ENCODE results near the gene THOC6. TPM values are rescaled to one million over a fixed set of nuclear protein-coding genes. Genes with fewer than 3 reads are reported as not detected.

THOC6 gene
- polyA plus RNA-seq, 2 of the 4 experiments (the other 2 are of a cell fraction), result 32.5 to 53.2 TPM

DNA sequence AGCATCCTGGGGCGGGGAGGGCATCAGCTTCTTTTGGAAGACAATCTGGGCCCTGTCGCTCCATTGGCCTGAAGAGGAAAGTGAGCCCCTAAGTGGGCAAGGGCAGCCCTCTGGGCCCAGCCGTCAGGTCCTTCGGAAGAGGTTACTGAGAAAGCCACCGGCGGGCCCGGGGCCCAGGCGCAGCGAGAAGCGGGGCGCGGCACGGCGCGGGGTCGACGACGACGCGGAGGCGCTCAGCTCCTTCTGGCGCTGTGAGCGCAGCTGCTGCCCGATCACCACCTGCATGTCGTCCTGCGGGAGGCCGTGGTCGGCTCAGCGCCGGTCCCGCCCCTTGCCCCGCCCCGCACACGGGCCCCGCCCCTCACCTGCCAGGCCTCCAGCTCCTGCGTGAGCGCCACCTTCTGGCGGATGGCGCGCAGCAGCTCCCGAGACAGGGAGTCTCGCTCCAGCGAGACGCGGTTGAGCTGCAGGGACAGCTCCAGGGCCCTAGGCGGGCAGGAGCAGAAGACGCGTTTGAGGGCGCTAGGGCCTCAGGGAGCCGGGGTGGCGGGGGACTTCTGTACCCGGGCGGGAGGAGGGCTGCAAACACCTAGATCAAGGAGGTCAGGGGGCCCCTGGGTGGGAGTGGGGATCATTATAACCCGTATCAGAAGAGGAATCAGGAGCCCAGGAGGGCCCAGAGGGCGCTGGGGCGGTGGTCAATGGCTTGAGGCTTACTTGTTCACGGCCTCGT is 4.3 kb downstream of the THOC6 start (continued):
- TF ChIP-seq, protein P1, sequence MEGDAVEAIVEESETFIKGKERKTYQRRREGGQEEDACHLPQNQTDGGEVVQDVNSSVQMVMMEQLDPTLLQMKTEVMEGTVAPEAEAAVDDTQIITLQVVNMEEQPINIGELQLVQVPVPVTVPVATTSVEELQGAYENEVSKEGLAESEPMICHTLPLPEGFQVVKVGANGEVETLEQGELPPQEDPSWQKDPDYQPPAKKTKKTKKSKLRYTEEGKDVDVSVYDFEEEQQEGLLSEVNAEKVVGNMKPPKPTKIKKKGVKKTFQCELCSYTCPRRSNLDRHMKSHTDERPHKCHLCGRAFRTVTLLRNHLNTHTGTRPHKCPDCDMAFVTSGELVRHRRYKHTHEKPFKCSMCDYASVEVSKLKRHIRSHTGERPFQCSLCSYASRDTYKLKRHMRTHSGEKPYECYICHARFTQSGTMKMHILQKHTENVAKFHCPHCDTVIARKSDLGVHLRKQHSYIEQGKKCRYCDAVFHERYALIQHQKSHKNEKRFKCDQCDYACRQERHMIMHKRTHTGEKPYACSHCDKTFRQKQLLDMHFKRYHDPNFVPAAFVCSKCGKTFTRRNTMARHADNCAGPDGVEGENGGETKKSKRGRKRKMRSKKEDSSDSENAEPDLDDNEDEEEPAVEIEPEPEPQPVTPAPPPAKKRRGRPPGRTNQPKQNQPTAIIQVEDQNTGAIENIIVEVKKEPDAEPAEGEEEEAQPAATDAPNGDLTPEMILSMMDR (IDR thresholded peaks at IDR 0.05), result peak; percentile 88
- TF ChIP-seq TFCP2L1 (CRISPR knock-in tag; IDR thresholded peaks at IDR 0.05) (peak; percentile 1; the same call in 1 of the 2 replicates), JUN (IDR thresholded peaks at IDR 0.05) (peak in 1 of 2 experiments; percentile 72; a peak in 2 of 5 replicates)
- TF ChIP-seq, protein P2, sequence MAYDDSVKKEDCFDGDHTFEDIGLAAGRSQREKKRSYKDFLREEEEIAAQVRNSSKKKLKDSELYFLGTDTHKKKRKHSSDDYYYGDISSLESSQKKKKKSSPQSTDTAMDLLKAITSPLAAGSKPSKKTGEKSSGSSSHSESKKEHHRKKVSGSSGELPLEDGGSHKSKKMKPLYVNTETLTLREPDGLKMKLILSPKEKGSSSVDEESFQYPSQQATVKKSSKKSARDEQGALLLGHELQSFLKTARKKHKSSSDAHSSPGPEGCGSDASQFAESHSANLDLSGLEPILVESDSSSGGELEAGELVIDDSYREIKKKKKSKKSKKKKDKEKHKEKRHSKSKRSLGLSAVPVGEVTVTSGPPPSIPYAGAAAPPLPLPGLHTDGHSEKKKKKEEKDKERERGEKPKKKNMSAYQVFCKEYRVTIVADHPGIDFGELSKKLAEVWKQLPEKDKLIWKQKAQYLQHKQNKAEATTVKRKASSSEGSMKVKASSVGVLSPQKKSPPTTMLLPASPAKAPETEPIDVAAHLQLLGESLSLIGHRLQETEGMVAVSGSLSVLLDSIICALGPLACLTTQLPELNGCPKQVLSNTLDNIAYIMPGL (CRISPR knock-in tag; IDR thresholded peaks at IDR 0.05; ENCODE audit: borderline replicate concordance), result peak; percentile 6; the same call in 1 of the 2 replicates

DNA sequence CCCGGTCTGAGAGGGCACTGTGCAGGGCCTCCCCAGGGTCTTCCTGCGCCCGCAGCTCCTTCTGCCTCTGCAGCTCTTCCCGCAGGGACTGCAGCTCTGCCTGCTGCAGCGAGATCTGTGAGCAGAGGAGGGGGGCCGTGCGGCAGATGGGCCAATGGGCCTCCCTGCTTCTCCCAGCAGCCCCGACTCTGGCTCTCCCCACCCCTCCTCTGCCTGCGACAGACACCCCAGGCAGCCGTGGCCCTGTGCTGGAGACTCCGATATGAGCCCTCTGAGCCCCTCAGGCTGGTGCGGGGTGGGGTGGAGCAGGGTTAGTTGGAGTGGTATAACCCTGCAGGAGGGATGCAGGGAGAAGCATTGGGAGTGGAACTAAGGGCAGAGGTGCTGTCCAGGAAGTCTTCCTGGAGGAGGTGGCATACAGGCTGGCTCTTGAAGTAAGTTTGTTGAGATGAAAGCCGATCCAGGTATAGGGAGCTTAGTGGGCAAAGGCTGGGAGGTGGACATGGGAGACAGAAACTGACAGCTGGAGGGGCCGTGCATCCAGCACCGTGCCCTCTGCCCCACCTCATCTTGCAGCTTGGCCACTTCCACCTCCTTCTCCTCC is 5.0 kb downstream of the THOC6 start:
- Histone ChIP-seq H3K4me1 (peaks cover 18% of the 10 kb centered on the region), H3K4me2 (peak overlapping the region; percentile 76), H3K27ac (peak overlapping the region in 1 of 2 experiments; percentile 32; a peak in 1 of 6 replicates), H3K9me3 (no peaks in the 10 kb centered on the region), H3K4me3 (no peak overlapping the region)
- no peak for DNase-seq (ENCODE audit: low read depth in 1 of 2, low spot score in 1 of 2)
- ATAC-seq, result no peak
- CTCF ChIA-PET, result interaction anchor here (0.6 to 11.0 kb wide), 14 partner anchors 10 to 543 kb away, joined by 3 to 214 read pairs (median 6); partner anchors contain the start of genes BICDL2, CLDN6, CLDN9 and TNFRSF12A
- peak; percentile 96 for TF ChIP-seq ZFP36 (IDR thresholded peaks at IDR 0.05; ENCODE audit: borderline replicate concordance, partially characterized antibody)
- no peak for TF ChIP-seq CBX2 (IDR thresholded peaks at IDR 0.05; ENCODE audit: borderline replicate concordance, low read depth)
- TF ChIP-seq, protein P2 (CRISPR knock-in tag; IDR thresholded peaks at IDR 0.05; ENCODE audit: borderline replicate concordance), result 0 out of 2 replicates have a peak, but pooled peaks have one; percentile 1
- peak; percentile 43; the same call in 1 of the 2 replicates for TF ChIP-seq POLR2AphosphoS2 (conservative IDR thresholded peaks at IDR 0.05; ENCODE audit: low read length)
- TF ChIP-seq PHF8 (IDR thresholded peaks at IDR 0.05; ENCODE audit: borderline replicate concordance, low read depth), result no peak
- no peak for FAIRE-seq
- 75% methylated on average over 9 of the region's 15 CpGs for WGBS (ENCODE audit: missing lambda C conversion rate)
- POLR2A ChIA-PET, result interaction anchor here (1.2 to 2.0 kb wide), 3 partner anchors 9 to 129 kb away, joined by 4 to 13 read pairs (median 7); partner anchors contain the start of gene TNFRSF12A

DNA sequence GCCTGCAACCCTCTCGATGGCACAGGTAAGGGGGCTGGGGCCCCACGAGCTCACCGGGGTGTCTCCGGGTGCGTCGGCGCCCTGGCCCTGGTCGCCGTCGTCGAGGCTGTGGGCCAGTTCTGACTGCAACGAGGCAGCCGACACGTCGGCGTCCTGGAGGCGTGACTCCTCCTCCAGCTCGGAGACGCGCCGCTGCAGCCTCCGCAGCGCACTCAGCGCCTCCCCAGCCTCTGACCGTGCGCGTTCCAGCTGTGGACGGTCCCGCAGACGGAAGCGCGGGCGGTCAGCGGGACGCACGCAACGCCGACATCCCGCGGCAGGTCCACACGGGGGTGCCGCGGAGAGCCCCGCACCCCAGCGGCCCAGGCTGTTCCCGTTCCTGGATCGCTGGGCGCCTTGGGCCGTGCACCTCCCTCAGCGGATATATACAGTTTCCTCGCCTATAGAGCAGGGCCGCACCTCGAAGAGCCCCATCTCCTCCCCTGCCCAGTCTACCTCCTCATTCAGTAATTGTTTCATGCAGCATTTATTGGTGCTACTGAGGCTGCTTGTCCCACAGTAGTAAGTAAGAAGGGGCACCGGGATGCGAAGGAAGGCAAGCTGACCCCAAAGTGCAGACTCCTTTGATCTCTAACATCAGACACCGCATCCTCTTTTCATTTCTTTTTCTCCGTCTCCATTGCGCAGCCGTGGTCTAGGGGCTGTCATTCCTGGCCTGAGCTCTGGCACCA is 5.8 kb downstream of the THOC6 start:
- DNase-seq (ENCODE audit: low read depth in 1 of 2, low spot score in 1 of 2) (no peak), FAIRE-seq (no peak), ATAC-seq (no peak)
- ChIA-PET CTCF (interaction anchor here (1.3 to 11.0 kb wide), 11 partner anchors 10 to 113 kb away, joined by 3 to 214 read pairs (median 20); partner anchors contain the start of genes BICDL2, CLDN6, CLDN9 and TNFRSF12A), POLR2A (interaction anchor here (2.0 to 3.8 kb wide), 3 partner anchors 9 to 26 kb away, joined by 7 to 40 read pairs (median 13); partner anchors contain the start of gene TNFRSF12A)
- H3K4me1 ChIP-seq, result peaks cover 15% of the 10 kb centered on the region
- 92% methylated on average over 56 of the region's 59 CpGs for WGBS (ENCODE audit: missing lambda C conversion rate)
- no peak overlapping the region for H3K4me2 ChIP-seq
- TF ChIP-seq POLR2AphosphoS2 (conservative IDR thresholded peaks at IDR 0.05; ENCODE audit: low read length) (peak; percentile 40), NPAS2 (CRISPR knock-in tag; IDR thresholded peaks at IDR 0.05; ENCODE audit: borderline replicate concordance) (no peak)
- H3K9me3 ChIP-seq, result no peaks in the 10 kb centered on the region
- H3K27ac ChIP-seq, result no peak overlapping the region
- no peak overlapping the region for H3K4me3 ChIP-seq
